Breast epithelium (tissue), 4 donors: ENCODE measurements around the gene BICD1. TPM values are rescaled to one million over a fixed set of nuclear protein-coding genes. Genes with fewer than 3 reads are reported as not detected.
A peak's percentile ranks its signal among the peaks of the same experiment; 100 is the strongest.

Source experiments
- DNase-seq, 2 donors: peaks; one replicate each; pipeline ENCODE4 v3.0.0-alpha.2; 2019; ENCODE audit warnings: low spot score in 2 of 2
- H3K27ac ChIP-seq, 2 donors: fragments of 200-600 bp; sonication (generic) in 1 of 2; one replicate each; pipeline ENCODE4 v1.5.1; 2016 to 2019; ENCODE audit warnings: mild to moderate bottlenecking in 1 of 2
- H3K27me3 ChIP-seq, 2 donors: fragments of 200-600 bp; sonication (generic) in 1 of 2; one replicate each; pipeline versions ENCODE4 v1.5.1 to v1.6.0; 2017 to 2019; ENCODE audit warnings: control low read depth in 1 of 2, mild to moderate bottlenecking in 1 of 2
- H3K36me3 ChIP-seq: fragments of 200-600 bp; one replicate; pipeline ENCODE4 v1.5.1; 2019
- H3K4me1 ChIP-seq, 2 donors: fragments of 200-600 bp; sonication (generic); one replicate each; pipeline ENCODE4 v1.5.1; 2016 to 2019; ENCODE audit warnings: control low read depth in 1 of 2
- H3K4me3 ChIP-seq, 3 donors: fragments of 200-600 bp; sonication (generic); 1 replicate in 2 of 3; 2 replicates in 1 of 3; pipeline ENCODE4 v1.5.1; 2016 to 2019; ENCODE audit warnings: mild to moderate bottlenecking in 3 of 3, moderate library complexity in 2 of 3
- H3K9me3 ChIP-seq, 2 donors: fragments of 200-600 bp; sonication (generic) in 1 of 2; one replicate each; pipeline ENCODE4 v1.5.1; 2016 to 2019; ENCODE audit warnings: control low read depth in 1 of 2
- CTCF ChIP-seq, 3 donors: fragments of 450-650 bp; IDR thresholded peaks; one replicate each; pipeline ENCODE4 v1.5.1; 2016 to 2017; ENCODE audit warnings: antibody characterized with exemption in 3 of 3, mild to moderate bottlenecking in 3 of 3, moderate library complexity in 3 of 3
- POLR2A ChIP-seq: fragments of 450-650 bp; IDR thresholded peaks from one replicate; pipeline ENCODE4 v1.6.1; 2016; ENCODE audit warnings: antibody characterized with exemption, mild to moderate bottlenecking, moderate library complexity
- POLR2AphosphoS5 ChIP-seq, 3 donors: sonication (generic); formaldehyde crosslinking; IDR thresholded peaks; one replicate each; pipeline ENCODE4 v1.6.1; 2017; ENCODE audit warnings: antibody characterized with exemption in 3 of 3
- intact Hi-C: fragments of 100-400 bp; cut with DNase I; formaldehyde crosslinking; loops from one replicate; pipeline ENCODE4 v1.15.1; 2023; ENCODE audit warnings: low total_unique reads
- total RNA-seq, 3 donors: library from RNA; depleted of rRNA; stranded (reverse); fragments of >200 nt; gene quantifications; one replicate each; pipeline ENCODE4 v1.1.0, GENCODE V29; 2016

Gene BICD1
- total RNA-seq, 3 donors from 2014 or later = 7.2 to 31.5 (median 18.4) TPM

GRCh38 chr12:32307326-32307725 is 200.7 kb downstream of the BICD1 start:
- Histone ChIP-seq H3K4me1 (no peaks in the 10 kb centered on the region), H3K9me3 (no peaks in the 10 kb centered on the region), H3K4me3 (no peak overlapping the region), H3K27ac (no peak overlapping the region), H3K36me3 (no peaks in the 10 kb centered on the region), H3K27me3 (no peaks in the 10 kb centered on the region)
- TF ChIP-seq CTCF (IDR thresholded peaks at IDR 0.05) = no peak
- no peak for TF ChIP-seq POLR2A
- no peak for TF ChIP-seq POLR2AphosphoS5 (IDR thresholded peaks at IDR 0.05)
- DNase-seq = no peak
- intact Hi-C loops = loop anchor here (5.0 kb wide), 1 partner anchor 345 kb away; no protein-coding TSS in a partner anchor

GRCh38 chr12:32309811-32310736 is 203.4 kb downstream of the BICD1 start:
- no peak overlapping the region for H3K27ac ChIP-seq
- no peaks in the 10 kb centered on the region for H3K9me3 ChIP-seq
- no peaks in the 10 kb centered on the region for H3K27me3 ChIP-seq
- H3K4me1 ChIP-seq = no peaks in the 10 kb centered on the region
- H3K36me3 ChIP-seq = no peaks in the 10 kb centered on the region
- intact Hi-C loops = loop anchor here (5.0 kb wide), 1 partner anchor 348 kb away; no protein-coding TSS in a partner anchor
- no peak for DNase-seq
- H3K4me3 ChIP-seq = no peak overlapping the region
- no peak for TF ChIP-seq POLR2A
- TF ChIP-seq CTCF (IDR thresholded peaks at IDR 0.05) = no peak
- no peak for TF ChIP-seq POLR2AphosphoS5 (IDR thresholded peaks at IDR 0.05)

- no peaks in the 10 kb centered on the region for H3K9me3 ChIP-seq
- H3K4me3 ChIP-seq = no peak overlapping the region
- no peak overlapping the region for H3K27ac ChIP-seq
- H3K4me1 ChIP-seq = no peaks in the 10 kb centered on the region
- DNase-seq = no peak
- intact Hi-C loops = no loop called here
- no peaks in the 10 kb centered on the region for H3K27me3 ChIP-seq
- no peak for TF ChIP-seq POLR2AphosphoS5 (IDR thresholded peaks at IDR 0.05)
- TF ChIP-seq POLR2A = no peak
- peak; percentile 15 to 55 (median 46) for TF ChIP-seq CTCF (IDR thresholded peaks at IDR 0.05)
- no peaks in the 10 kb centered on the region for H3K36me3 ChIP-seq
Measured at GRCh38 chr12:32312049-32312670, 205.5 kb downstream of the BICD1 start.

GRCh38 chr12:32322354-32322753 is 215.7 kb downstream of the BICD1 start:
- Histone ChIP-seq H3K27me3 (no peaks in the 10 kb centered on the region), H3K9me3 (no peaks in the 10 kb centered on the region), H3K27ac (no peak overlapping the region), H3K36me3 (no peaks in the 10 kb centered on the region), H3K4me3 (no peak overlapping the region), H3K4me1 (no peaks in the 10 kb centered on the region)
- no peak for DNase-seq
- TF ChIP-seq POLR2A = no peak
- TF ChIP-seq CTCF (IDR thresholded peaks at IDR 0.05) = no peak
- TF ChIP-seq POLR2AphosphoS5 (IDR thresholded peaks at IDR 0.05) = no peak
- intact Hi-C loops = no loop called here

GRCh38 chr12:32331133-32331532 is 224.5 kb downstream of the BICD1 start:
- intact Hi-C loops = no loop called here
- H3K27ac ChIP-seq = no peak overlapping the region
- TF ChIP-seq POLR2AphosphoS5 (IDR thresholded peaks at IDR 0.05) (no peak), CTCF (IDR thresholded peaks at IDR 0.05) (no peak), POLR2A (no peak)

More at GRCh38 chr12:32331133-32331532, 224.5 kb downstream of the BICD1 start:
- Histone ChIP-seq H3K9me3 (no peaks in the 10 kb centered on the region), H3K27me3 (no peaks in the 10 kb centered on the region), H3K36me3 (no peaks in the 10 kb centered on the region), H3K4me1 (no peaks in the 10 kb centered on the region), H3K4me3 (no peak overlapping the region)
- no peak for DNase-seq
